GM18867 (cell line): ENCODE results near the gene LCN12.
"Not testable (repeated sequence)": the region's sequence is repeated elsewhere in the genome, so short reads cannot be mapped to it uniquely, and the experiment has no call there.

Source experiments
- ATAC-seq: cut with Tn5 transposase; IDR thresholded peaks from one replicate; pipeline ENCODE4 v1.9.1; 2021; ENCODE audit warnings: mild to moderate bottlenecking, moderate library complexity; ENCODE audit not compliant: unreplicated experiment

LCN12 gene

DNA sequence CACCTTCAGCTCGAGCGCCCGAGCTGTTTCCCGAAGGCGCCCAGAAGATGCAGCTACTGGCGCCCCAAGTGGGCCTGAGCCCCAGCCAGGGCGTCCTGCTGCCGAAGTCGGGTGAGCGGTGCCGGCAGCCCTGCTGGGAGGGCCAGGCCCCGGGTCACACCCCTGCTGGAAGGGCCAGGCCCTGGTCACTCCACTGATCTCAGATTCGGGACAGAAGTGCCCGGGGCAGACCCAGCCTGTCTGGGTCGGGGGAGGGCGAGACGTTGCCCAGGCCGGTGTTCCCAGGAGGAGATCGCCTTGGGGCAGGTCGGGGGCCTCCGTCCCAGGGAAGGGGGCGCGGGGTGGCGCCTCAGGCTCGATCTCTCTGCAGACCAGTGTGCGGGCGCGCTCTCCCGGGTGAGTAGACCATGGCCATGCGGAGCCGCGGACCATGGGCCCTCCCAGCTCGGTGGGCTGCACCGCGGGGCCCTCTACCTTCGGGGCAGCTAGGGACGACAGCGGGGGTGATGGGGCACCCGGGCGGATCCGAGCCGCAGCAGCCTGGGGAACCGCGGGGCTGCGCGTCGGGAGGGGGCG is 33.0 kb downstream of the LCN12 start:
- ATAC-seq, result no peak

DNA sequence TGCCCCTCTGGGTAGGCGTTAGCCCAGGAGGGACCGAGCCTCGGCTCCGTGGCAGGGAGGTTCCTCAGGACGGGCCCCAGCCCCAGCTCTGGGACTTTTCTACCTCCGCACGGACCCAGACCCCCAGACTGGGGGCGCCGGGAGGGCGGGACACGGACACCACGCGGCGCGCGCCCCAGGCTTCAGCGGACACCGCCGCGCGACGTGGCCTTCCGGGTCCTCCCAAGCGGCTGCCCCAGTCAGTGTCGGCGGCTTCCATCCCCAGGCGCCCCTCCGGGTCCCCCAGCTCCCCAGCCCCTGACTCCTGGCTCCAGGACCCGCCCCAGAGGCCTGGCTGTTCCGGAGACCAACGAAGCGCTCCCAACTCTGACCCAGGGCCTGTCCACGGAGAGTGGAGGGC is 33.8 kb downstream of the LCN12 start:
- no peak for ATAC-seq

GRCh38 chr9:136988872-136989271 is 36.8 kb downstream of the LCN12 start:
- no peak for ATAC-seq

DNA sequence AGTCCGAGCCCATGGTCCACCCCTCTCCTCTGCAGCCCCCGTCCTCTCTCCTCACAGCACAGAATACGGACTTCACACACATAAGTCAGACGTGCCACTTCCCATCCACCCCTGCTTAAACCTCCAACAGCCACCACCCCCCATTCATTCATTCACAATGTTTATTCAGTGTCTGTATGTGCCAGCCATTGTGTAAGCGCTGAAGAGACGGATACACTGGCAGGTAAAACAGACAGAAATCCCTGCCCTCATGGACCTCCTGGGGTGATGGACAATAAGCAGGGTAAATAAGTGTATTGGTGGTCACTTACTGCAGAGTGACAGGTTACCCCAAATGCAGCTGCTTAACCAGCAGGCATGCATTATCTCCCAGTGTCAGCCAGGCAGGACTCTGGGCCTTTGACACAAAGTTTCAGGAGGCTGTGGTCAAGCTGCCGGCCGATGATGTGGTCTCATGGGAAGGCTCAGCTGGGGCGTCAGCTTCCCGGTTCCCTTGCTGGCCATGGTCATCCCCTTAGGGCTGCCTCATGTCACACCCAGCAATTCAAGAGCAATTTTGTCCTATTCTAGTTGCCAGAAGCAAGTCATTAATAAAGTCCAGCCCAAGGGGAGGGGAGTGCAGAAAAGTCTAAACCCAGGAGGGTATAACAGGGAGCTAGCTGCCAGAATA is 38.3 kb downstream of the LCN12 start:
- ATAC-seq, result no peak

- ATAC-seq, result peak; percentile 80
Observed at GRCh38 chr9:136991993-136992818, 40.1 kb downstream of the LCN12 start, which contains the start of gene PAXX. Gene PAXX, plus strand, starts transcription at chr9:136992422. Its CDS starts 22 bp downstream, at chr9:136992444.

DNA sequence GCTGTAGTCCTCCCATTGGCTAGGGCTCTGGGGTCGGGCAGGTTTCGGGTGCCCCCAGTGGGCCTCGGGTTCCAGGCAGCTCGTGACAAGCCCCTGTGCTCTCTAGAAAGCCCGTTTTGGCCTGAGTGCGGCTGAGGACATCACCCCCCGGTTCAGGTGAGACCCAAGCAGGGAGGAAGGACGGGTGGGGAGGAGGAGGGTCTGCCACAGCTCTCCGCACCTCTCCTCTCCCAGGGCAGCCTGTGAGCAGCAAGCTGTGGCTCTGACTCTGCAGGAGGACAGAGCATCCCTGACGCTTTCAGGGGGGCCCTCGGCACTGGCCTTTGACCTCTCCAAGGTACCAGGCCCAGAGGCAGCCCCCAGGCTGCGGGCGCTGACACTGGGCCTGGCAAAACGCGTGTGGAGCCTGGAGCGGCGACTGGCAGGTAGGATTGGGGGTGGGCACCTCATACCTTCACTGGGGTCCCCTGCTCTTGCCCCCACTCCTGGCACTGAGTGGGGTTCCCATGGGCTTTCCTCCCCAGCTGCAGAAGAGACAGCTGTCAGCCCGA is 40.8 kb downstream of the LCN12 start:
- no peak for ATAC-seq

DNA sequence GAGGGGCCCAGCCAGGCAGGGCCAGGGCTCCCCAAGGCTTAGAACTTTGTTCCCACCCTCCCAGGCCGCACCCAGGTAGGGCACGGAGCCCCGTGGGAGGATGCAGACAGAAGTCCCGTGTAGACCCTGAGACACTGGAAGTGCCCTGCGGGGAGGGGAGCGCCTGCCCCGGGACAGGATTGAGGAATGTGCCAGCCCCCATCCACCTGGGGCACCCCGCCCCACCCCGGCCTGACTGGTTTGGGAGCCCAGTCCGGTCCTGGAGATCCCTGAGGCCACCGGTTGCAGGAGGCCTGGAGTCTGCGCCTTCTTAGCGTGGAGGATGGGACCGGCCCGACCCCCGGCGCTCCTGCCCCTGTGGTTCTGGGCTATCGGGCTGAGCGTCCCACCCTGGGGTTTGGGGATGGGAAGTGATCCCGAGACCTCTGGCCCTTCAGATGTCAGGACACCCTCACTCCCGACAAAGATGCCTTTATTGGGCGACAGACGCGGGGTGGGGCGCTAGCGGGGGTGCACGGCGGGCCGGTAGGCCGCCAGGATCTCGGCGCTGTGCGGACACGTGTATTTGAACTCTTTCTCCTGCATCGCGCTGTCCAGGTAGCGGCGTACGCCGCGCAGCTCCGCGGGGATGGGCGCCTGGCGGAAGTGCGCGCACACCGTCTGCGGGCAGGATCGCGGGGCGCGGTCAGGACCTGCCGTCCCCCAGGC is 42.3 kb downstream of the LCN12 start:
- no peak for ATAC-seq

DNA sequence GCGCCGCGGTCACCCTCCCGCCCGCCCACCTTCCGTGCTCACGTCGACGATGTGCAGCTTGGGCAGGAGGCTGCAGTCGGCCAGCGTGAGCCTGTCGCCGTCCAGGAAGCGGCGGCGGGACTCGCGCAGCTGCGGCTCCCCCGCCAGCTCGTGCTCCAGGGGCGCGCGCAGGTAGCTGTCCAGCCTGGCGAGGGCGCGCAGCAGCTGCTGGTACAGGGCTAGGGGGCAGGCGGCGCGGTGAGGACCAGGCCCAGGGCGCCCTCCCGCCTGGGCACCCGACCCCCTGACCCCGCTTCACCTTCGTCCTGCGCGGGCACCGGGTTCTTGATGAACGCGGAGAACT is 42.8 kb downstream of the LCN12 start:
- no peak for ATAC-seq

GRCh38 chr9:136995362-136995761 is 43.3 kb downstream of the LCN12 start:
- no peak for ATAC-seq

DNA sequence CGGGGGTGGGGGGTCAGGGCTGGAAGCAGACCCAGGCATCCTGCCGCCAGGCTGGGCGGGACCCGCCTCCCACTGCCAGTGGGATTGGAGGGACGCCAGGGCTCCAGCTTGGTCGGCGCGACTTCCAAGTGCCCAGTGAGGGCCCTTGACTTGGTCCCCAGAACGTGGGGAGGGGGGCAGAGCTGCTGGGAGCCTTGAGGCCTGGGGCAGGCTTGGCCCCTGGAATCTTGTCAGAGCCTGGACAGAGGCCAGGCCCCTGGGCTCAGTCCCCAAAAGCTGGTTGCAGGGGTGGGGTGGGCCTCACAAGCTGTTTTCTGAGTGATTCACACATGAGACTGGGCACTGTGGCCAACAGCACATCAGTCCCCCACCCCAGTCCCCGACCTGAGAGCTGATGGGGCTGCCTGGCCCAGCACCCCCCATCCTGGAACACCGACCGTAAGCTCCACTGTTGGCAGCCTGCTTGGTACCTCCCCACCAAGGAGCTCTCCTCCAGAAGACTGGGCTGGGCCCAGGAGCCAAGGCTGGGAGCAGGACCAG is 43.8 kb downstream of the LCN12 start:
- ATAC-seq, result no peak

DNA sequence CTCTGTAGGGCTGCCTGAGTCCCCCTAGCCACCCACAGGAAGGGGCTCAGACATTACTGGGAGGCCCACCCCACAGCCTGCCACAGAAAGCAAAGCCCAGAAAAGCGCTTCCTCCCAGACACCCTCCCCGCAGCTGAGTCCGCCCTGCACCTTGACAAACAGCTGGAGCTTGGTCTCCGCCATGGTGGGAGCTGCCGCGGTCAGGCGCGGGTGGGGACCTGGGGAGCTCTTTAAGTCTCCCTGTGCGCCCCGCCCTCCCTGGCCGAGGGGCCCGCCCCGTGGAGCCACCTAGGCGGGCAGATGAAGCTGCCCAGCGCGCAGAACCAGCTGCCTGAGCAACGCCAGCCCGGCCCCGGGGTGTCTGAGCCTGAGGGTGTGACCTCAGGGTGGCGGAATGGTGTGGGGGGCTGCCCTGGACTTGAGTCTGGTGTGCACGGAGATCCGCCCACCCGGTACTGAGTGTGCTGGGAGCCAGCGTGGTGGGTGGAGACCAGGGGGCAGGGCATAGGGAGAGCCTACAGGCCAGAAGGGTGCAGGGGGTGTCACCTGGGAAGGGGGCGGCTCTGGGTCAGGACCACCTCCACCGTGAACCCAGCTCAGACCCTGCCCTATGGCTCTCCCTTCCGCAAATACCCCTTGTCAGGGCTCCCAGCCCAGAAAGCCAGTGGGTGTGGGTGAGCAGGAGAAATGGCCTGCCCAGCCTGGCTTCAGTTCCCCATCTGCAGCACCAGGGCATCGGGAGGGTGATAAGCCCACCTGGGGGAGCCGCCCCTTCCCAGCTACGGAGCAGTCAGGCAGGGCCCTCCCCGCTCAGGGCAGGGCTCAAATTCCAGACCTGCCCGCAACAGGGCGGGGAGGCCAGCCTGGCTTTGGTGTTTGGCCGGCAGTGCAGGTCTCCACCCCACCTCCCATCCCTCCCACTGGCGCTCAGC is 44.6 kb downstream of the LCN12 start, which contains the start of gene CLIC3:
Gene CLIC3 (minus strand): TSS at position 208 of the 932 bp plus-strand sequence. CDS start 25 bp downstream, at position 183.
- no peak for ATAC-seq

- no peak for ATAC-seq
Observed at GRCh38 chr9:136997371-136997770, 45.3 kb downstream of the LCN12 start.

- ATAC-seq, result no peak
Observed at GRCh38 chr9:136997830-136998234, 45.8 kb downstream of the LCN12 start.

DNA sequence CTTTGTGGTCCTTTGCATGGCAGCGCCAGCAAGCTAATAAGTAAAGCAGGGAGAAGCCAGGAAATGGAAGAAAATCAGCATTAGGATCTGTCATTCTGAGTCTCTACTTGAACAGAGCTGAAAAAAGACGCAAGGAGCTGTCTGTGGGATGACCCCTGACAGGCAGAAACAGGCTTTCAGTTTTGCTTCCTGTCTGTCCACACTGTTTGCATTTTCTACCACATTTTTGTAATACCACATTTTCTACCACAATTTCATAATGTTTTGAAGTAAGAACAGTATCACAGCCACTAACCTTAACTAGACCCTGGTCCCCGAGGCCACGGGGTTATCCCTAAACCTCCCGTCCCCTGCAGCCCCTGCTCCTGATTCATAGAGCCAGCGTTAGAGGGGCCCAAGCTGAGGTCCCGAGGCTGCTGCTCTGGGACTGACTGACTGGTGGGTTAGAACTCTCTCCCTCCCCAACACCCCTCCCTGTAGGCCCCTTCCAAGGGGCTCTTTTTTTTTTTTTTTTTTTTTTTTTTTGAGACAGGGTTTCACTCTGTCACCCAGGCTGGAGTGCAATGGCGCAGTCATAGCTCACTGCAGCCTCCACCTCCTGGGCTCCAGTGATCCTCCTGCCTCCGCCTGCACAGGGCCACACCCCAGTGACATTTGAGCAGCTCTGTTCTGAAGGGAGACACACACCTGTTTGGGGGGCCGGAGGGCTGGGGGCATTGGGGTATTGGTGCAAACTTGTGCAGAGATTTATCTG is 48.3 kb downstream of the LCN12 start:
- ATAC-seq, result peak; percentile 68

DNA sequence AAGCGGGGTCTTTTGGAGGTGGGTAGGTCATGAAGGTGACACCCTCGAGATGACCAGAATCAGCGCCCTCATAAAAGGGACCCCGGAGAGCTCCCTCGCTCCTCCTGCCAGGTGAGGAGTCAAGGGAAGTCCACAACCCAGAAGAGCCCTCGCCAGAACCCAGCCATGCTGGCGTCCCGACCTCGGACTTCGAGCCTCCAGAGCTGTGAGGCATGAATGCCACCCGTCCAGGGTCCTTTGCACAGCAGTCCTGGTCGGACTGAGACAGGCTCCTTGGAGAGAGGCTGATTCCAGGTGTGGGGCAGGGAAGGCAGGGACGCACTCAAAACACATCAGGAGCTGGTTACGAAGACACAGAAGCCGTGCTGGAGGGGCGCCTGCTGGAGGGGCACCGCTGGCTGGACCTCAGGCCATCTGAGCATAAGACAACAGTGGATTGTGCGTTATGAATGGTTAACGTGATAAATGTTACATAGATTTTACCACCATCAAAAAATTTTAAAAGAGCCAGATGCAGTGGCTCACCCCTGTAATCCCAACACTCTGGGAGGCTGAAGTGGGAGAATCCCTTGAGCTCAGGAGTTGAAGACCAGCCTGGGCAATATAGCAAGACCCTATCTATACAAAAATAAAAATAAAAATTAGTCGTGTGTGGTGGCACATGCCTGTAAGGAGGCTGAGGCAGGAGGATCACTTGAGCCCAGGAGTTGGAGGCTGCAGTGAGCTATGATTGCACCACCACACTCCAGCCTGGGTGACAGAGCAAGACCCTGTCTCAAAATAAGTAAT is 50.0 kb downstream of the LCN12 start:
- no peak for ATAC-seq

DNA sequence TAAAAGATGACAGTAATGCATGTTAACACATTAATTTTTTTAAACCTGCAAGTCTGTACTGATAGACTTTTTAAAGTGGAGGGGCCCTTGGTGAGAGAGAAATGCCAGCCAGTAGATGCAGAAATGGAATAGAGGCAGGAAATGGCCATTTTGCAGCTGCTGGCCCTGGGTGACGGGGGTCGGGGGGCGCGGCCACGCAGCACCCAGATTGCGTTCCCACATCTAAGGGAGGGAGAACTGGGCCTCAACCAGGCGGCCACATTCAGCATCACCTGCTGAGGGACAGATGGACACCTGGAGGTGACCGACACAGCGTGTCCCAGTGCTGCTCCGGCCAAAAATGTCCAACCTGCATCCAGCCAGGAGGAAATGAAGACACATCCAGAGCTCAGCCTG is 50.6 kb downstream of the LCN12 start:
- no peak for ATAC-seq

GRCh38 chr9:137004285-137004684 is 52.2 kb downstream of the LCN12 start:
- not testable (repeated sequence) for ATAC-seq
